HUDEP-2 (cell line): ENCODE measurements around the gene NOTUM.

ENCODE experiments used
- DNase-seq, 76 experiments: peaks; one replicate each; lab custom pipeline; 2025; ENCODE audit not compliant: unreplicated experiment in 76 of 76; lab: John Stamatoyannopoulos, UW

NOTUM gene

GRCh38 chr17:81978524-81979298 is 17.7 kb upstream of the NOTUM start:
- no peak for DNase-seq

GRCh38 chr17:81977211-81977808 is 16.3 kb upstream of the NOTUM start, which contains the start of gene ASPSCR1:
Gene ASPSCR1 (plus strand): TSS chr17:81977629. CDS start chr17:81977647, 18 bp downstream.
- peak in 72 of 76 experiments; percentile 19 to 91 (median 77) for DNase-seq

GRCh38 chr17:81976332-81977210 is 15.6 kb upstream of the NOTUM start:
- peak in 61 of 76 experiments; percentile 8 to 75 (median 43) for DNase-seq

- DNase-seq: no peak
Measured at GRCh38 chr17:81973432-81973831, 12.4 kb upstream of the NOTUM start.

- no peak for DNase-seq
Measured at GRCh38 chr17:81968850-81969812, 8.1 kb upstream of the NOTUM start.

- DNase-seq: no peak
Measured at GRCh38 chr17:81968396-81968745, 7.4 kb upstream of the NOTUM start.

GRCh38 chr17:81967533-81968395 is 6.8 kb upstream of the NOTUM start:
- DNase-seq: peak in 73 of 76 experiments; percentile 25 to 88 (median 74)

- DNase-seq: no peak
Measured at GRCh38 chr17:81967244-81967532, 6.2 kb upstream of the NOTUM start.

- no peak for DNase-seq
Measured at GRCh38 chr17:81966343-81967243, 5.6 kb upstream of the NOTUM start.

GRCh38 chr17:81964081-81964849 is 3.3 kb upstream of the NOTUM start:
- no peak for DNase-seq

- no peak for DNase-seq
Measured at GRCh38 chr17:81962499-81963441, 1.8 kb upstream of the NOTUM start.

GRCh38 chr17:81961521-81962498 is 823 bp upstream of the NOTUM start:
- no peak for DNase-seq

- DNase-seq: peak in 1 of 76 experiments; percentile 44
Measured at GRCh38 chr17:81960130-81960958, 643 bp downstream of the NOTUM start.

- DNase-seq: peak in 54 of 76 experiments; percentile 7 to 73 (median 44)
Measured at GRCh38 chr17:81959362-81960129, 1.4 kb downstream of the NOTUM start.
